ENCODE measurements around the gene DNMT3L. TPM values are rescaled to one million over a fixed set of nuclear protein-coding genes. Genes with fewer than 3 reads are reported as not detected.

The DNMT3L gene
- total and polyA plus RNA-seq, 8 donors, result not detected

DNA sequence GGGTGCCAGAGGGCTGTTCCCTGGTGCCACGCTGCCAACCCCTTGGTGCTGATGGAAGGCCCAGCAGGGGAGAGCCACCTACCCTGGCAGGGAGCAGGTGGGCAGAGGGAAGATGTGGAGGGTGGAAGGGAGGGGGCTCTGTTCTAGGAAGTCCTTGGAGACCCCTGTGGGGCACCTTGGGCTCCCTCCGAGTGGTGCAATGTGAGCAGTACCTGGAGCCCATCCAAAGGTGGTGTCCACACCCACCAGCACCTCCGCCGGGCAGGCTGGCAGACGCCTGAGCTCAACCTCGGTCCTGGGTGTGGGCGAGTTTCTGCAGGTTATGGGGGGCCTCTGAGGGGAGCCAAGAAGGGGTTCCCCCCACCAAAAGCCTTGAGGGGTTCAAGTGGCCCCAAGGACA lies 11.3 kb upstream of the DNMT3L start:
- no peak for DNase-seq
- Histone ChIP-seq H3K27ac (no peak overlapping the region), H3K27me3 (peaks cover 0 to 11% (median 0%) of the 10 kb centered on the region in 3 donors), H3K4me3 (no peak overlapping the region), H3K9me3 (no peaks in the 10 kb centered on the region), H3K36me3 (no peaks in the 10 kb centered on the region), H3K4me1 (no peaks in the 10 kb centered on the region)
- intact Hi-C loops (cut with DNase I; ENCODE audit: low total_unique reads), result no loop called here
- 67 to 100% (median 78%) methylated on average over 1 to 7 of the region's 7 CpGs for WGBS, 5 donors
- TF ChIP-seq POLR2A (IDR thresholded peaks at IDR 0.05) (no peak), POLR2AphosphoS5 (IDR thresholded peaks at IDR 0.05) (no peak), EP300 (IDR thresholded peaks at IDR 0.05) (no peak)
- TF ChIP-seq, protein P1, sequence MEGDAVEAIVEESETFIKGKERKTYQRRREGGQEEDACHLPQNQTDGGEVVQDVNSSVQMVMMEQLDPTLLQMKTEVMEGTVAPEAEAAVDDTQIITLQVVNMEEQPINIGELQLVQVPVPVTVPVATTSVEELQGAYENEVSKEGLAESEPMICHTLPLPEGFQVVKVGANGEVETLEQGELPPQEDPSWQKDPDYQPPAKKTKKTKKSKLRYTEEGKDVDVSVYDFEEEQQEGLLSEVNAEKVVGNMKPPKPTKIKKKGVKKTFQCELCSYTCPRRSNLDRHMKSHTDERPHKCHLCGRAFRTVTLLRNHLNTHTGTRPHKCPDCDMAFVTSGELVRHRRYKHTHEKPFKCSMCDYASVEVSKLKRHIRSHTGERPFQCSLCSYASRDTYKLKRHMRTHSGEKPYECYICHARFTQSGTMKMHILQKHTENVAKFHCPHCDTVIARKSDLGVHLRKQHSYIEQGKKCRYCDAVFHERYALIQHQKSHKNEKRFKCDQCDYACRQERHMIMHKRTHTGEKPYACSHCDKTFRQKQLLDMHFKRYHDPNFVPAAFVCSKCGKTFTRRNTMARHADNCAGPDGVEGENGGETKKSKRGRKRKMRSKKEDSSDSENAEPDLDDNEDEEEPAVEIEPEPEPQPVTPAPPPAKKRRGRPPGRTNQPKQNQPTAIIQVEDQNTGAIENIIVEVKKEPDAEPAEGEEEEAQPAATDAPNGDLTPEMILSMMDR (IDR thresholded peaks at IDR 0.05), result no peak

DNA sequence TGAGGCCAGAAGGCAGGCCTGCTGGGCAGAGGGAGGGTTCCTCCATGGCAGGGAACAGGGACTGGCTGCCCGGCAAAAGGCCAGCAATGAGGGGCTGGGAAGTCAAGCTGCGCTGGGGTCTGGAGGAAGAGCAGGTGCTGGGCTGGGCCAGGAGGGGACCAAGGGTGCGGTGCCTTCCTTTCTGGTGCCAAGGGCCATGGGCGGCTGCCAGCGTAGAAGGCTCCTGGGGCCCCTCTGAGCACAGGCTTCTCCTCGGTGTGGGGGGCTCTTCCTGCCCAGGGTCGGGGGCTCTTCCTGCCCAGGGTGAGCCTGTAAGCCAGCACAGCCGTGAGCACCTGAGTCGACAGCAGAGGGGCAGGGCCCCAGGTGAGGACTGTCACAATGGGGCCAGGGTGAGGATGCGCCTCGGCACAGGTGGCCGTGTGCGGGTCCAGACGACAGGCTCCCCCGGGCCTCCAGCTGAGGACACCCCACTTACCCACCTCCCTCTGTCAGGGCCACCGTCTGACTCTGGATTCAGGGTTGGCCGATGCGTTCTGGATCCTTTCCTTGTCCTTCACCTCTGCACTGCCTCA lies 10.7 kb upstream of the DNMT3L start:
- H3K36me3 ChIP-seq, result no peaks in the 10 kb centered on the region
- no peak overlapping the region for H3K4me3 ChIP-seq
- TF ChIP-seq EP300 (IDR thresholded peaks at IDR 0.05), result no peak
- no peak for TF ChIP-seq POLR2AphosphoS5 (IDR thresholded peaks at IDR 0.05)
- TF ChIP-seq, protein P1 (IDR thresholded peaks at IDR 0.05), result no peak
- TF ChIP-seq POLR2A (IDR thresholded peaks at IDR 0.05), result no peak
- DNase-seq, result no peak
- H3K27ac ChIP-seq, result no peak overlapping the region
- H3K9me3 ChIP-seq, result no peaks in the 10 kb centered on the region
- no peaks in the 10 kb centered on the region for H3K4me1 ChIP-seq
- 81 to 94% (median 91%) methylated on average over 10 to 18 of the region's 18 CpGs for WGBS, 5 donors
- intact Hi-C loops (cut with DNase I; ENCODE audit: low total_unique reads), result no loop called here
- H3K27me3 ChIP-seq, result peaks cover 0 to 11% (median 0%) of the 10 kb centered on the region in 3 donors

DNA sequence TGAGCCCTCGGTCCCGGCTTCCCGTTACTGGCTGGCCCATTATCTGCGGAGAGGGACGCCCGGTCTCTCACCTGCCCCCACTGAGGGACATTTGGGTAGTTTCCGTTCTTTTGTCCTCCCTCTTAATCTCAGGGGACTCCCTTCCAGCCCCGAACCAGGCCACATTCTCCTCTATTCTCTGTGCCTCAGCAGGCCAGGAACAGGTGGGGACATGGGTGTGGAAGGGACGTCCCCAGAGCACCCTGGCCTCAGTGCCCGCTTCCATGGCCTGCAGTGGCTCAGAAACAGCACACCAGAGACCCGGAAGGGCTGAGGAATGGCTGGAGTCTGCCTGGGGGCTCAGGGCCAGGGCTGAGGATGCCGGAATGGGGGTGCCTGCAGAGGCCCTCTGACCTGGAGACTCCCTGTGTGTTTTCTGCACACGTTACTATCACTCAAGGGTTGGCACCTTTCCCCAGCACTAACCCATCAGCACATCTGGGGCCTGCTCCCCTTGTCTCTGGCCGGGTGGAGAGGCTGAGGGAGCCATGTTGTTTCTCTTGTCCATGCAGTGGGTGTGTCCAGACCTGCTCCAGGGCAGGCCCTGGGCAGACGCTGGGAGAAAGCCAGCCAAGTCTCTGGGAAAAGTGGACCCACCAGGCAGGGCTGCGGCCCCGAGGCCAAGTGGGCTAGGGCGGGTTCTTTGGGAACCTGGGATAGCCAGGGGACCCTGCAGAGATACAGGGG lies 10.0 kb upstream of the DNMT3L start:
- WGBS, 5 donors, result 78 to 84% (median 81%) methylated on average over 13 to 18 of the region's 18 CpGs
- Histone ChIP-seq H3K4me3 (no peak overlapping the region), H3K4me1 (no peaks in the 10 kb centered on the region), H3K9me3 (no peaks in the 10 kb centered on the region), H3K36me3 (no peaks in the 10 kb centered on the region), H3K27ac (no peak overlapping the region), H3K27me3 (peaks cover 0 to 11% (median 0%) of the 10 kb centered on the region in 3 donors)
- intact Hi-C loops (cut with DNase I; ENCODE audit: low total_unique reads), result no loop called here
- TF ChIP-seq EP300 (IDR thresholded peaks at IDR 0.05) (no peak), POLR2A (IDR thresholded peaks at IDR 0.05) (no peak), POLR2AphosphoS5 (IDR thresholded peaks at IDR 0.05) (no peak)
- TF ChIP-seq, protein P1 (IDR thresholded peaks at IDR 0.05), result no peak
- DNase-seq, result no peak

DNA sequence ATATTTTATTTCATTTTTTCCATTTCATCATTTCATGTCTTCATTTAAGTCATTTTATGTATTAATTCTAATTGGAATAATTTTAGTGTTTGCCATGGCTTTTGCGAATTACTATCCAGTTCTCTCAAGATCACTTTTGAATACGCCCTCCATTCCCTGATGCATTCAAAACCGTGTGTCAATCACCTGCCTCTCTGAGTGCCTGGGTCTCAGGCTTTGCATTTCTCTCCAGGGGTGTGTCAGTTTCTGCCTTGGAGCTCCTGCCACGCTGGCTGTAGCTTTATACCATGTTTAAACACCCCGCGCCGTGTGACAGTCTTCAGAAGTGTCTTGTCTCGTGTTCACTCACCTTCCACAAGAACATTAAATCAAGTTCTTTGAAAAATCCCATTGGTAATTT lies 7.4 kb upstream of the DNMT3L start:
- intact Hi-C loops (cut with DNase I; ENCODE audit: low total_unique reads), result no loop called here
- no peaks in the 10 kb centered on the region for H3K36me3 ChIP-seq
- H3K4me1 ChIP-seq, result no peaks in the 10 kb centered on the region
- no peak overlapping the region for H3K4me3 ChIP-seq
- 61 to 79% (median 70%) methylated on average over 8 of the region's 8 CpGs for WGBS, 5 donors
- H3K27me3 ChIP-seq, result peaks cover 0 to 11% (median 0%) of the 10 kb centered on the region in 3 donors
- H3K9me3 ChIP-seq, result no peaks in the 10 kb centered on the region
- no peak for DNase-seq
- H3K27ac ChIP-seq, result no peak overlapping the region
- TF ChIP-seq POLR2A (IDR thresholded peaks at IDR 0.05) (no peak), POLR2AphosphoS5 (IDR thresholded peaks at IDR 0.05) (no peak), EP300 (IDR thresholded peaks at IDR 0.05) (no peak)
- TF ChIP-seq, protein P1 (IDR thresholded peaks at IDR 0.05), result no peak

Measured in stomach (tissue), 9 donors.